Stimulated activated CD4-positive, alpha-beta T cell treated with anti-CD3 and anti-CD28 coated beads, TNF-alpha, amount 100 ng/mL, for 4 hours (primary cell): Measurements from ENCODE around the gene HOXD3.

ENCODE experiments used
- DNase-seq, 3 experiments: peaks; one replicate each; pipeline ENCODE4 v3.0.0-alpha.2; 2020; ENCODE audit warnings: low read depth in 3 of 3

Gene HOXD3

GRCh38 chr2:176212276-176212675 lies 55.2 kb downstream of the HOXD3 start:
- no peak for DNase-seq

- no peak for DNase-seq
Measured at GRCh38 chr2:176213406-176213805, 56.3 kb downstream of the HOXD3 start.
